Peyer's patch (tissue), 4 donors: ENCODE data around the gene C22orf42. TPM values are rescaled to one million over a fixed set of nuclear protein-coding genes. Genes with fewer than 3 reads are reported as not detected.

Experiments used
- DNase-seq, 3 donors: peaks; one replicate each; pipeline ENCODE4 v3.0.0-alpha.2; 2017 to 2019
- H3K27ac ChIP-seq, 4 donors: fragments of 200-600 bp; sonication (generic); one replicate each; pipeline ENCODE4 v1.5.1; 2016 to 2019
- H3K27me3 ChIP-seq, 2 donors: fragments of 200-600 bp; sonication (generic); one replicate each; pipeline ENCODE4 v1.5.1; 2019
- H3K36me3 ChIP-seq, 3 donors: fragments of 200-600 bp; sonication (generic); one replicate each; pipeline ENCODE4 v1.5.1; 2016 to 2019
- H3K4me1 ChIP-seq, 4 donors: fragments of 200-600 bp; sonication (generic); one replicate each; pipeline ENCODE4 v1.5.1; 2016 to 2019
- H3K4me3 ChIP-seq, 4 donors: fragments of 200-600 bp; sonication (generic); 1 replicate in 3 of 4; 2 replicates in 1 of 4; pipeline ENCODE4 v1.5.1; 2016 to 2019; ENCODE audit warnings: mild to moderate bottlenecking in 1 of 4
- H3K9me3 ChIP-seq, 4 donors: fragments of 200-600 bp; sonication (generic); one replicate each; pipeline ENCODE4 v1.5.1; 2016 to 2019; ENCODE audit warnings: mild to moderate bottlenecking in 1 of 4
- POLR2A ChIP-seq, 2 donors: fragments of 450-650 bp; IDR thresholded peaks; one replicate each; pipeline ENCODE4 v1.5.1; 2017; ENCODE audit warnings: antibody characterized with exemption in 2 of 2, mild to moderate bottlenecking in 2 of 2, moderate library complexity in 2 of 2
- small RNA-seq, 2 donors: library from RNA; depleted of rRNA; stranded (forward); fragments of <200 nt; gene quantifications; one replicate each; pipeline ENCODE3, GENCODE V24; 2016
- total RNA-seq, 4 donors: library from RNA; depleted of rRNA; stranded (reverse); fragments of >200 nt; gene quantifications; one replicate each; pipeline ENCODE4 v1.1.0, GENCODE V29; 2016
- TF ChIP-seq, protein P1 (sequence below), 6 experiments: fragments of 450-650 bp in 4 of 6; fragments of 200-600 bp in 2 of 6; sonication (generic) in 1 of 6; IDR thresholded peaks; one replicate each; pipeline ENCODE4 v1.5.1; 2017 to 2019; ENCODE audit warnings: antibody characterized with exemption in 6 of 6, mild to moderate bottlenecking in 3 of 6, moderate library complexity in 1 of 6

The C22orf42 gene
- total RNA-seq, 4 donors from 2014 or later: not detected

DNA sequence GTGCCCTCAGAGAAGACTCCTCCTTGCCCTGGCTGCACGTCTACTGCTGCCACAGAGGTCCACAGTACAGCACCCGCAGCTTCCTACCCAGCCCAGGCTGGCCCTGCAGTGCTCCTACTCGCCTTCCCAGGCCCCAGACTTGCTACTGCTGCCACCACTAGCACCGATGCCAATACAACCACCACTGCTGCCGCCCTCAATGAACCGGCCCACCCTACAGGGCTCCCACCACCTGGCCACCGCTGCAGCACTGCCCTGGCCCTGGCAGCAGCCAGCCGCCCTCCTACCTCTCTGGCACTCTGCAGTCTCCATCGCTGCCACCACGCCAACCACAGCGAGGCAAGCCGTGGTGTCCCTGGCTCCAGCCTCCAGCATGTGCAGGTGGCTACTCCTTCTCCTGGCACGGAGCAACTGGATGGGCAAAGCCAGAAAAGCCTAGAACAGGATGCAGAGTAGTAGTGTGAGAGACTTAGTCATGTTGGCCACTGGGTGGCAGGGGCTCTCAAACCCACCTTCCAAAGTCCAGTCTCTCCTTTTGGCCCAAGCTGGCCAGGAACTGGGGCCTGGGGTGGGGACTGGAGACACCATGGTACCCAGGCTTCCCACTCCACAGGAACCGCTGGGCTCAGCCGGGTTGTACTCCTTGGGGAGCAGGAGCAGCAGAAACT is 39.4 kb downstream of the C22orf42 start:
- H3K27me3 ChIP-seq: no peaks in the 10 kb centered on the region
- TF ChIP-seq, protein P1, sequence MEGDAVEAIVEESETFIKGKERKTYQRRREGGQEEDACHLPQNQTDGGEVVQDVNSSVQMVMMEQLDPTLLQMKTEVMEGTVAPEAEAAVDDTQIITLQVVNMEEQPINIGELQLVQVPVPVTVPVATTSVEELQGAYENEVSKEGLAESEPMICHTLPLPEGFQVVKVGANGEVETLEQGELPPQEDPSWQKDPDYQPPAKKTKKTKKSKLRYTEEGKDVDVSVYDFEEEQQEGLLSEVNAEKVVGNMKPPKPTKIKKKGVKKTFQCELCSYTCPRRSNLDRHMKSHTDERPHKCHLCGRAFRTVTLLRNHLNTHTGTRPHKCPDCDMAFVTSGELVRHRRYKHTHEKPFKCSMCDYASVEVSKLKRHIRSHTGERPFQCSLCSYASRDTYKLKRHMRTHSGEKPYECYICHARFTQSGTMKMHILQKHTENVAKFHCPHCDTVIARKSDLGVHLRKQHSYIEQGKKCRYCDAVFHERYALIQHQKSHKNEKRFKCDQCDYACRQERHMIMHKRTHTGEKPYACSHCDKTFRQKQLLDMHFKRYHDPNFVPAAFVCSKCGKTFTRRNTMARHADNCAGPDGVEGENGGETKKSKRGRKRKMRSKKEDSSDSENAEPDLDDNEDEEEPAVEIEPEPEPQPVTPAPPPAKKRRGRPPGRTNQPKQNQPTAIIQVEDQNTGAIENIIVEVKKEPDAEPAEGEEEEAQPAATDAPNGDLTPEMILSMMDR (IDR thresholded peaks at IDR 0.05): peak in 3 of 6 experiments; percentile 3 to 10 (median 5)
- TF ChIP-seq POLR2A (IDR thresholded peaks at IDR 0.05): no peak

DNA sequence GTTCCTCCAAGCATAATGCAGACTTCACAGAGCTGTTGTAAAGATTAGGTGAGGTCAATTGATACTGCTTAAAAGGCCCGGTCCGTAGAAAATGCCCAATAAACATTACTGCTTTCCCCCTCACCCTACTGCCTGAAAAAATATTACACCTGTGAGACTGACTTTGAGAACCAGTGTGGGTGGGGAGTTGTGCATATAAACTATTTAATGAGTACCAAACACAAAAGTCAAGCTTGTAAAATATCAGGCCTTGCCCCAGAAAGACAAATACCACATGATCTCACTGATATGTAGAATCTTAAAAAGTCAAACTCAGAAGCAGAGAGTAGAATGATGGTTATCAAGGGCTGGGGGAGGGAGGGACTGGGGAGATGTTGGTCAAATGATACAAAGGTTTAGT is 46.7 kb downstream of the C22orf42 start:
- H3K36me3 ChIP-seq: peaks cover 0 to 55% (median 0%) of the 10 kb centered on the region in 3 donors
- H3K4me3 ChIP-seq: no peak overlapping the region
- DNase-seq: no peak
- no peaks in the 10 kb centered on the region for H3K27me3 ChIP-seq
- H3K9me3 ChIP-seq: no peaks in the 10 kb centered on the region
- no peak overlapping the region for H3K27ac ChIP-seq
- no peak for TF ChIP-seq POLR2A (IDR thresholded peaks at IDR 0.05)
- TF ChIP-seq, protein P1 (IDR thresholded peaks at IDR 0.05): no peak
- no peaks in the 10 kb centered on the region for H3K4me1 ChIP-seq

More for the DNA sequence above, 39.4 kb downstream of the C22orf42 start:
- Histone ChIP-seq H3K27ac (no peak overlapping the region), H3K4me1 (no peaks in the 10 kb centered on the region), H3K4me3 (no peak overlapping the region), H3K9me3 (no peaks in the 10 kb centered on the region), H3K36me3 (peaks cover 0 to 6% (median 0%) of the 10 kb centered on the region in 3 donors)
- peak in 1 of 3 donors; percentile 68 for DNase-seq

DNA sequence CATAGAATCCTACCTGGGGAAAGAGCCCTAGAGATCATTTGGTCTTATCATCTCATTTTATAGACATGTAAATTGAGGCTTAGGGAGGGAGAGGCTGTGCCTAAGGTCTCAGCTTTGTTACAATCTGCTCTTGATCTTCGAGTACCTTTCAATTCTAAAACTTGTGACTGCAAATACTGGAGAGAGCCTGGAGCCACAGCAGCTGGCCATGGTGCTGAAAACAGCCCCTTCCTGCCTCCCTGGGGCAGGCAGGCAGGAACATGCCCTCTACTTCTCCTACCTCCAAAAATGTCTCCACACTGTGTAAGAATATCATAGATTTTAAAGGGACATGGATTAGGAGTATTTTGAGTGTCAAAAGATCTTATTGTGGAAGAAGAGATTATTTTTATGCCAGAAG is 52.2 kb downstream of the C22orf42 start:
- Histone ChIP-seq H3K9me3 (no peaks in the 10 kb centered on the region), H3K36me3 (peaks cover 0 to 75% (median 0%) of the 10 kb centered on the region in 3 donors), H3K4me1 (no peaks in the 10 kb centered on the region), H3K27ac (no peak overlapping the region), H3K27me3 (no peaks in the 10 kb centered on the region), H3K4me3 (no peak overlapping the region)
- DNase-seq: no peak
- no peak for TF ChIP-seq POLR2A (IDR thresholded peaks at IDR 0.05)
- TF ChIP-seq, protein P1 (IDR thresholded peaks at IDR 0.05): no peak

DNA sequence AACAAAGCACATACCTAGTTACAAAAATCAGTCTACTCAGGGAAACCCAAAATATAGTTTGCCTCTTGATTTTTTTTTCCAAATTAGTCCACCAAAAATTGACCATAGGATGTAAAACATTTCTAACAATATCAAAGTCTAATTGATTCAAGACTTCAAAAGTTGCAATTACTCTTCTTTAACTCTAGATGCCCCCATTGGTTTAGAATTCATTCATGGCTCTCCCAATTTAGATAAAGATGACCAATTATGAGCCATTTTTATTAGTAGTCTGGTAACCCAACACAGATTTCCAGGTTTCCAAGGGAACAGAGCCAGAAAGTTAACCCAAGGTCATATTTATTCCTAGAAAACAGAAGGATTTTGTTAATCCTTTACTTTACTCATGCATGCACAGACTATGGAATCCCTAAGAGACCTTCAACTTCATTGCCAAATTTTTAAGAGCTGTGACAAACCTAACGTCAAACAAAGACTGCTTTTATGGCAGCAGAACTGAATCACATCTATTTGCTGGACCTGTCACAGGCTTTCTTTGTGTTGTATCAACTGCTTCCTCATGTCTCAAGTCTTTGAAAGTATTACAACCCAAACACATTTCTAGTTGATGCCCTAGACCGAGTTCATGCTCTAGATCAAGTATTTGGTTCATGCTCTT is 55.3 kb downstream of the C22orf42 start:
- Histone ChIP-seq H3K27ac (no peak overlapping the region), H3K4me1 (no peaks in the 10 kb centered on the region), H3K4me3 (no peak overlapping the region), H3K36me3 (peaks cover 0 to 64% (median 0%) of the 10 kb centered on the region in 3 donors), H3K27me3 (no peaks in the 10 kb centered on the region), H3K9me3 (no peaks in the 10 kb centered on the region)
- no peak for DNase-seq
- TF ChIP-seq, protein P1 (IDR thresholded peaks at IDR 0.05): peak in 4 of 6 experiments; percentile 27 to 42 (median 32)
- no peak for TF ChIP-seq POLR2A (IDR thresholded peaks at IDR 0.05)

DNA sequence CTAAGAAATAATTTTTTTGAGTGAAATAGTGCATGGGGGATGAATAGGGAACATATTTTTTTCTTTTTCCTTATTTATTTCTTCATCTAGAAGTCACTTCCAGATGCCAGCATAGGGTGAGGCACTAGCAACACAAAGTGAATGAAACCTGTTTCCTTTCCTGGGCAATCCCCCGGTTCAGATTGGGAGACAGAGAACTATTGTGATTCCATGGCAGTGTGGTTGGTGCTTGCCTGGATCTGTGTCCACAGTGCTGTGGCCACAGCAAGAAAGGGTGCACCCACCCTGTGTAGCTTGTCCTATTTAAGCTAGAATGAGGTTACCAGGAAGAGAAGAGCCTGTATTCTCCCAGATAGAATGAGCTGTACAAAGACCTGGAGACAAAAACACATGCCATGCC is 58.4 kb downstream of the C22orf42 start:
- H3K4me1 ChIP-seq: no peaks in the 10 kb centered on the region
- H3K9me3 ChIP-seq: no peaks in the 10 kb centered on the region
- H3K27ac ChIP-seq: no peak overlapping the region
- DNase-seq: no peak
- H3K27me3 ChIP-seq: no peaks in the 10 kb centered on the region
- TF ChIP-seq, protein P1 (IDR thresholded peaks at IDR 0.05): no peak
- no peak for TF ChIP-seq POLR2A (IDR thresholded peaks at IDR 0.05)
- no peak overlapping the region for H3K4me3 ChIP-seq
- peaks cover 0 to 60% (median 0%) of the 10 kb centered on the region in 3 donors for H3K36me3 ChIP-seq

Small RNA genes within 50 kb of the gene (small RNA-seq; reads per million reads assigned to genes)
- gene AP1B1P2 (0 reads per million in 2 donors), gene RF02171 (0 reads per million in 2 donors)

Other genes starting within 250 kb of the C22orf42 start
- 10 to 100 TPM; 58.8 to 76.9 (median 75.2) TPM for gene YWHAH, start 214.8 kb downstream of the C22orf42 start, total RNA-seq
- gene SLC5A1, start 116.0 kb downstream of the C22orf42 start, total RNA-seq: 1,000 to 10,000 TPM in 3 of 4 donors, 10 to 100 TPM in 1; 14.0 to 1,055 (median 1,005) TPM
- gene RFPL2, start 45.8 kb upstream of the C22orf42 start, total RNA-seq: not detected
- 10 to 100 TPM in 2 of 4 donors, 1 to 10 TPM in 2; 1.7 to 56.9 (median 19.0) TPM for gene SLC5A4, start 96.0 kb upstream of the C22orf42 start, total RNA-seq
- gene RFPL3, start 198.6 kb upstream of the C22orf42 start, total RNA-seq: not detected